RWPE1 (cell line): Measurements from ENCODE around the gene DPY19L3.
A peak's percentile ranks its signal among the peaks of the same experiment; 100 is the strongest.

Experiments
- CTCF ChIA-PET: fragments of 350-600 bp; sonication (Branson Sonifier 250); formaldehyde crosslinking; extraction: SDS; loops from one replicate; lab custom pipeline; 2021; lab: Yijun Ruan, JAX
- POLR2A ChIA-PET: fragments of 400-600 bp; formaldehyde crosslinking; extraction: SDS; loops from one replicate; lab custom pipeline; 2020; ENCODE audit warnings: antibody characterized with exemption; ENCODE audit not compliant: low non-redundant PET; lab: Yijun Ruan, JAX
- DNase-seq: peaks from one replicate; pipeline ENCODE4 v3.0.0; 2012; ENCODE audit warnings: low spot score
- H3K27ac ChIP-seq: fragments of 450-650 bp; 2 replicates; pipeline ENCODE4 v1.5.1; 2017
- TF ChIP-seq, protein P1 (sequence below): fragments of 450-650 bp; conservative IDR thresholded peaks from 2 replicates; pipeline ENCODE4 v1.5.1; 2017; ENCODE audit warnings: low read depth, mild to moderate bottlenecking

The DPY19L3 gene, protein sequence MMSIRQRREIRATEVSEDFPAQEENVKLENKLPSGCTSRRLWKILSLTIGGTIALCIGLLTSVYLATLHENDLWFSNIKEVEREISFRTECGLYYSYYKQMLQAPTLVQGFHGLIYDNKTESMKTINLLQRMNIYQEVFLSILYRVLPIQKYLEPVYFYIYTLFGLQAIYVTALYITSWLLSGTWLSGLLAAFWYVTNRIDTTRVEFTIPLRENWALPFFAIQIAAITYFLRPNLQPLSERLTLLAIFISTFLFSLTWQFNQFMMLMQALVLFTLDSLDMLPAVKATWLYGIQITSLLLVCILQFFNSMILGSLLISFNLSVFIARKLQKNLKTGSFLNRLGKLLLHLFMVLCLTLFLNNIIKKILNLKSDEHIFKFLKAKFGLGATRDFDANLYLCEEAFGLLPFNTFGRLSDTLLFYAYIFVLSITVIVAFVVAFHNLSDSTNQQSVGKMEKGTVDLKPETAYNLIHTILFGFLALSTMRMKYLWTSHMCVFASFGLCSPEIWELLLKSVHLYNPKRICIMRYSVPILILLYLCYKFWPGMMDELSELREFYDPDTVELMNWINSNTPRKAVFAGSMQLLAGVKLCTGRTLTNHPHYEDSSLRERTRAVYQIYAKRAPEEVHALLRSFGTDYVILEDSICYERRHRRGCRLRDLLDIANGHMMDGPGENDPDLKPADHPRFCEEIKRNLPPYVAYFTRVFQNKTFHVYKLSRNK

DNA sequence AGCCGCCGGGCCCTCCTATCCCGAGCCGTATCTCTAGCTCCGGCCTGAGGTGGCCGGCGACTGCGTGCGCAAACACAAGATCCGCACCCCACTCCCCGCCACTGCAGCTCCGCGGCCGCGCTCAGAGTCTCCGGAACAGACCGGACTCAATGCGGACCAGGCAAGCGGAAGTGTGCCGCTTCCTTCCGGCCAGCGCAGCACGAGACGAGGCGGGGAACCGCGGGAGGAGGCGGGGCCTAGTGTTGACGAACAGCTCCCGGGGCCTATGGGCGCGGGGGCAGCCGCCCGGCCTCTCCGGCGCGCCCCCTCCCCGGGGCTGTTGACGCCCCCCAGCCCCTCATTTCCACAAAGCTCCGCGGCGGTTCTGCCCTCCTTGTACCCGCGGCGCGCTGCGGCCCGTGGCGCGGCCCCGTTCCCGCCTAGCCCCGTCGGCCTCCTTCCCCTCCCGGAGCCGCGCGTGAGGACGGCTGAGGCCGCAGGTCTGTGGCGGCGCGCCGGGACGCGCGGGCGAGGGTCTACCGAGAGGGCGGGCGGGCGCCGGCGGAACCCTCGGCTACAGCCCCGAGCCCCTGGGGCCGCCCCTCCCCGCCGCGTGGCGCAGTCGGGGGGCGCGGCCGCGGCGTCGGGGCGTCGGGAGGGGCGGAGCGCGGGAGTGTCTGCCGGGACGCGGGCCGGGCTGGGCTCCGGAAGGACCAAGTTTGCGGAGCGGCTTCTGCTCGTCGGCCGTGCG is at the start of gene DPY19L3:
Gene DPY19L3 (plus strand): TSS at position 340 of the 730 bp plus-strand sequence. CDS start 2,484 bp downstream, outside the sequence.
- TF ChIP-seq, protein P1, sequence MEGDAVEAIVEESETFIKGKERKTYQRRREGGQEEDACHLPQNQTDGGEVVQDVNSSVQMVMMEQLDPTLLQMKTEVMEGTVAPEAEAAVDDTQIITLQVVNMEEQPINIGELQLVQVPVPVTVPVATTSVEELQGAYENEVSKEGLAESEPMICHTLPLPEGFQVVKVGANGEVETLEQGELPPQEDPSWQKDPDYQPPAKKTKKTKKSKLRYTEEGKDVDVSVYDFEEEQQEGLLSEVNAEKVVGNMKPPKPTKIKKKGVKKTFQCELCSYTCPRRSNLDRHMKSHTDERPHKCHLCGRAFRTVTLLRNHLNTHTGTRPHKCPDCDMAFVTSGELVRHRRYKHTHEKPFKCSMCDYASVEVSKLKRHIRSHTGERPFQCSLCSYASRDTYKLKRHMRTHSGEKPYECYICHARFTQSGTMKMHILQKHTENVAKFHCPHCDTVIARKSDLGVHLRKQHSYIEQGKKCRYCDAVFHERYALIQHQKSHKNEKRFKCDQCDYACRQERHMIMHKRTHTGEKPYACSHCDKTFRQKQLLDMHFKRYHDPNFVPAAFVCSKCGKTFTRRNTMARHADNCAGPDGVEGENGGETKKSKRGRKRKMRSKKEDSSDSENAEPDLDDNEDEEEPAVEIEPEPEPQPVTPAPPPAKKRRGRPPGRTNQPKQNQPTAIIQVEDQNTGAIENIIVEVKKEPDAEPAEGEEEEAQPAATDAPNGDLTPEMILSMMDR: no peak
- POLR2A ChIA-PET: interaction anchor here (0.6 to 1.0 kb wide), 3 partner anchors 24 to 251 kb away, joined by 4 to 5 read pairs (median 4); no protein-coding TSS in a partner anchor
- peak; percentile 94 for DNase-seq
- CTCF ChIA-PET: interaction anchor here (0.5 to 0.9 kb wide), 2 partner anchors 87 to 1270 kb away, joined by 3 to 4 read pairs; no protein-coding TSS in a partner anchor
- peak within 1 kb of the TSS; percentile 92 for H3K27ac ChIP-seq

DNA sequence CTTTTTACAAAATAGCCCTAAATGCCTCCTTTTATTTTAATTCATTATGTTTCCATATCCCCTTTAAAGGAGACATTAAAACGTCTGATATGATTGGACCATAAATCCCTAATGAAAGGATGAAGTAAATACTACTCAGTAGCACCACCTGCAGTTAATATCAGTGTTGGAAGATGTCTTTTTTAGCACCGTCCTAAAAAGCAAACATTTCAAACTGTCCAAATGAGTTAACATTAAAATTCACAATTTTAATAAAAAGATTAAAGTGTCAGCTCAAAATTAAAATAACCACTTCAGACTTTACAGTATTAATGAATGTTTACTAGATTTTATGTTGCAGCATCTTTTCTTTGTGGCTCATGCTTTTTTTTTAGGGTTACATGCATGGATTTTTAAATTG is 47.9 kb upstream of the DPY19L3 start:
- POLR2A ChIA-PET: no interaction called here
- CTCF ChIA-PET: interaction anchor here (0.6 to 0.7 kb wide), 4 partner anchors 9 to 1650 kb away, joined by 3 to 8 read pairs (median 4); no protein-coding TSS in a partner anchor
- no peak for DNase-seq
- H3K27ac ChIP-seq: no peak overlapping the region
- TF ChIP-seq, protein P1: peak; percentile 25; the same call in 1 of the 2 replicates

DNA sequence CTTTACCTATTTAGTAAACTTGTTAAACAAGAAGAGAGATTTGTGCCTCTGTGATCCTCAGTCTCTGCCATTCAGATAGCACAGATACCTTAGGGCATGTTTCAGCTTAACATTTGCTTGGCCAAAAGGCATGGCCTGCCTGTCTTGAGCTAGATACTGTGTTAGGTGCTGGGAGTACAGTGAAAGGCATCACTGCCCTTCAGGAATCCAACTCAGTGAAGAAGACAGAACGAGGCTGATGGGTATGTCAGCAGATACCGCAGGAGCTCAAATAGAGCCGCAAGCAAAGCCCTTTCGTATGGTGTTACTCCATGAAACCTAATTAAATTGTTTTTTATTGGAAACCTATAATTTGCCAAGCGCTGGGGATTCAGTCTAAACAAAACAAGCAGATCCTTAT is 47.2 kb upstream of the DPY19L3 start:
- ChIA-PET POLR2A (no interaction called here), CTCF (interaction anchor here (0.5 to 0.7 kb wide), 3 partner anchors 82 to 238 kb away, joined by 3 to 5 read pairs (median 3); no protein-coding TSS in a partner anchor)
- TF ChIP-seq, protein P1: no peak
- no peak overlapping the region for H3K27ac ChIP-seq
- DNase-seq: no peak

DNA sequence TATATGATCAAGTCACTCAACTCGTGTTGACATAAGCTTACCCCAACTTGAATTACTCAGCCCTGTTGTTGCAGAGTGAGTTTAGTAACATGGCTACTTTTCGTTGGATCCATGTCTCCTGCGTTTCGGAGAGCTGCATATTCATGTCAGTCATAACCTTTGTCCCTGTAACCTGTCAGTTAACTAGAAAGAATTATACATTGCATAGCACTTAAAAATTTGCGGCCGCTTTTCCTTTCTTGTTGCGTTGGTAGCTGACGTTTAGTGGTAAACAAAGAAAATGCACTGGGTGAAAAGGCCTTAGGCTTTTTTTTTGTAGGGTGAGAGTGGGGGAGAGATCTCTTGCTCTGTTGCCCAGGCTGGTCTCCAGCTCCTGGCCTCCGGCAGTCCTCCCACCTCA is 46.0 kb upstream of the DPY19L3 start:
- CTCF ChIA-PET: no interaction called here
- H3K27ac ChIP-seq: no peak overlapping the region
- TF ChIP-seq, protein P1: no peak
- DNase-seq: no peak
- POLR2A ChIA-PET: interaction anchor here (0.7 kb wide), 1 partner anchor 44 kb away, joined by 3 read pairs; no protein-coding TSS in a partner anchor

DNA sequence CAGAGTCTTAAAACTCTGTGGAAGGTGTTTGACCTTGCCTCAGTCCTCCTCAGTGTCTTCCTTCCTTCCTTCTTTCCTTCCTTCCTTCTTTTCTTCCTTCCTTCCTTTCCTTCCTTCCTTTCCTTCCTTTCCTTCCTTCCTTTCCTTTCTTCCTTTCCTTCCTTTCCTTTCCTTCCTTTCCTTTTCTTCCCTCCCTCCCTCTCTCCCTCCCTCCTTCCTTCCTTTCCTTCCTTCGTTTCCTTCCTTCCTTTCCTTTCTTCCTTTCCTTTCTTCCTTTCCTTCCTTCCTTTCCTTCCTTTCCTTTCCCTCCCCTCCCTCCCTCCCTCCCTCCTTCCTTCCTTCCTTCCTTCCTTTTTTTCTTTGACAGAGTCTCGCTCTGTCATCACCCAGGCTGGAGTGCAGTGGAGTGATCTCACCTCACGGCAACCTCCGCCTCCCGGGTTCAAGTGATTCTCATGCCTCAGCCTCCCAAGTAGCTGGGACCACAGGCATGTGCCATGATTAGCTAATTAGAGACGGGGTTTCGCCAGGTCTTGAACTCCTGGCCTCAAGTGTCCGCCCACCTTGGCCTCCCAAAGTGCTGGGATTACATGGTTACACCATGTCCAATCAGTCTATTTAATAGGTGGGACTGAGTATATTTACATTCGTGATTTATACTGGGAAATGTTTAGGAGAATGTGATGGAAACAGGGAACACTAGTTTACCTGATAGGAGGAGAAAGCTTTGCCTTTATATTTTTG is 43.8 kb upstream of the DPY19L3 start:
- TF ChIP-seq, protein P1: no peak
- DNase-seq: no peak
- H3K27ac ChIP-seq: no peak overlapping the region
- CTCF ChIA-PET: interaction anchor here (0.6 kb wide), 1 partner anchor 34 kb away, joined by 3 read pairs; no protein-coding TSS in a partner anchor
- POLR2A ChIA-PET: no interaction called here
